Epithelial cell of proximal tubule (primary cell): Measurements from ENCODE around the gene ULK4. TPM values are rescaled to one million over a fixed set of nuclear protein-coding genes. Genes with fewer than 3 reads are reported as not detected.
A peak's percentile ranks its signal among the peaks of the same experiment; 100 is the strongest.

Experiments used
- DNase-seq: peaks from one replicate; pipeline ENCODE4 v3.0.0-alpha.2; 2011; ENCODE audit warnings: low read depth
- H3K4me3 ChIP-seq: 2 replicates; pipeline ENCODE4 v1.5.1; 2011; ENCODE audit warnings: low read depth, mild to moderate bottlenecking, low read length
- CTCF ChIP-seq: conservative IDR thresholded peaks from 2 replicates; pipeline ENCODE4 v1.5.1; 2012; ENCODE audit warnings: low read depth, mild to moderate bottlenecking, low read length
- total RNA-seq: library from RNA; depleted of rRNA; stranded (reverse); fragments of >200 nt; gene quantifications from 2 replicates; pipeline ENCODE4 v1.2.3, GENCODE V29; 2015

ULK4 gene
- total RNA-seq, 1 donor from 2014 or later = 2.2 TPM

GRCh38 chr3:41836360-41837134, 125.4 kb downstream of the ULK4 start:
- no peak for TF ChIP-seq CTCF
- no peak overlapping the region for H3K4me3 ChIP-seq
- DNase-seq = no peak

GRCh38 chr3:41833628-41834027, 128.3 kb downstream of the ULK4 start:
- DNase-seq = no peak
- no peak for TF ChIP-seq CTCF
- no peak overlapping the region for H3K4me3 ChIP-seq

- TF ChIP-seq CTCF = no peak
- no peak overlapping the region for H3K4me3 ChIP-seq
- no peak for DNase-seq
These were observed 142.7 kb downstream of the ULK4 start for GRCh38 chr3:41819236-41819635.

- DNase-seq = no peak
- no peak overlapping the region for H3K4me3 ChIP-seq
- TF ChIP-seq CTCF = no peak
These were observed 153.3 kb downstream of the ULK4 start for GRCh38 chr3:41808618-41809017.

GRCh38 chr3:41808152-41808551, 153.8 kb downstream of the ULK4 start:
- peak; percentile 32 for DNase-seq
- TF ChIP-seq CTCF = no peak
- no peak overlapping the region for H3K4me3 ChIP-seq

GRCh38 chr3:41794748-41795589, 166.9 kb downstream of the ULK4 start:
- TF ChIP-seq CTCF = no peak
- no peak for DNase-seq
- no peak overlapping the region for H3K4me3 ChIP-seq
